GM12874 (cell line): ENCODE results near the gene BAZ2B.

Experiments
- CTCF ChIP-seq: IDR thresholded peaks from 2 replicates; pipeline ENCODE4 v1.5.1; 2011; ENCODE audit warnings: low read depth, mild to moderate bottlenecking, control low read depth, low read length, moderate library complexity; ENCODE audit not compliant: insufficient read depth

The BAZ2B gene

GRCh38 chr2:159633219-159633618 is 16.9 kb upstream of the BAZ2B start:
- TF ChIP-seq CTCF, result no peak

- no peak for TF ChIP-seq CTCF
Measured at GRCh38 chr2:159623436-159623835, 7.1 kb upstream of the BAZ2B start.

- TF ChIP-seq CTCF, result no peak
Measured at GRCh38 chr2:159622966-159623365, 6.6 kb upstream of the BAZ2B start.

GRCh38 chr2:159620796-159621195 is 4.4 kb upstream of the BAZ2B start:
- no peak for TF ChIP-seq CTCF

GRCh38 chr2:159617646-159618045 is 1.3 kb upstream of the BAZ2B start:
- no peak for TF ChIP-seq CTCF

- no peak for TF ChIP-seq CTCF
Measured at GRCh38 chr2:159617100-159617499, 752 bp upstream of the BAZ2B start.

GRCh38 chr2:159615367-159616285 is 722 bp downstream of the BAZ2B start:
- no peak for TF ChIP-seq CTCF
